Measurements from ENCODE around the gene ABI3BP.
A peak's percentile ranks its signal among the peaks of the same experiment; 100 is the strongest.

ABI3BP gene

GRCh38 chr3:100766069-100766468 lies 227.2 kb downstream of the ABI3BP start:
- Histone ChIP-seq H3K4me2 (ENCODE audit: low read length) (no peak overlapping the region), H3K23ac (ENCODE audit: low read length) (no peak overlapping the region), H4K8ac (ENCODE audit: low read depth, low read length) (no peak overlapping the region), H3K27me3 (ENCODE audit: insufficient read depth, low read length) (no peaks in the 10 kb centered on the region), H3K9me3 (ENCODE audit: insufficient read depth, low read depth, low read length) (no peaks in the 10 kb centered on the region), H3K36me3 (ENCODE audit: control insufficient read depth in 1 of 2, insufficient read depth in 2 of 2, low read length in 2 of 2) (no peaks in the 10 kb centered on the region), H3K18ac (ENCODE audit: low read length) (no peak overlapping the region), H4K12ac (ENCODE audit: low read depth, low read length) (no peak overlapping the region), H3K9ac (ENCODE audit: low read length) (no peak overlapping the region), H3K27ac (ENCODE audit: low read depth, low read length) (no peak overlapping the region), H2AFZ (ENCODE audit: insufficient read depth, low read length, poor library complexity) (no peak overlapping the region), H3K4me1 (ENCODE audit: control insufficient read depth in 1 of 2, insufficient read depth in 2 of 2, low read length in 2 of 2) (no peaks in the 10 kb centered on the region), H3K79me1 (ENCODE audit: low read length) (no peaks in the 10 kb centered on the region), H3K79me2 (ENCODE audit: control insufficient read depth, insufficient read depth, low read length, poor library complexity) (no peaks in the 10 kb centered on the region), H2BK12ac (ENCODE audit: low read length) (no peak overlapping the region), H4K91ac (ENCODE audit: low read depth, low read length) (no peak overlapping the region), H3K4ac (ENCODE audit: low read depth, low read length) (no peak overlapping the region), H3K4me3 (ENCODE audit: low read depth, low read length) (no peak overlapping the region), H2BK5ac (ENCODE audit: low read depth, low read length, poor library complexity) (no peak overlapping the region), H3K14ac (ENCODE audit: low read length) (no peak overlapping the region), H2BK120ac (ENCODE audit: insufficient read depth, low read length, poor library complexity) (no peak overlapping the region), H2AK5ac (ENCODE audit: low read length) (no peak overlapping the region)
- no CpG with 5 or more reads among the region's 2 CpGs for WGBS (ENCODE audit: extremely low coverage, insufficient coverage, insufficient read length)
- no peak for DNase-seq

GRCh38 chr3:100765437-100765975 lies 227.7 kb downstream of the ABI3BP start:
- H2BK120ac ChIP-seq (ENCODE audit: insufficient read depth, low read length, poor library complexity) = no peak overlapping the region
- H3K14ac ChIP-seq (ENCODE audit: low read length) = no peak overlapping the region
- H3K23ac ChIP-seq (ENCODE audit: low read length) = no peak overlapping the region
- no peak overlapping the region for H4K91ac ChIP-seq (ENCODE audit: low read depth, low read length)
- no peaks in the 10 kb centered on the region for H3K79me2 ChIP-seq (ENCODE audit: control insufficient read depth, insufficient read depth, low read length, poor library complexity)
- no peak overlapping the region for H4K12ac ChIP-seq (ENCODE audit: low read depth, low read length)
- no peak overlapping the region for H3K27ac ChIP-seq (ENCODE audit: low read depth, low read length)
- DNase-seq = no peak
- no peak overlapping the region for H3K9ac ChIP-seq (ENCODE audit: low read length)
- H3K4me2 ChIP-seq (ENCODE audit: low read length) = no peak overlapping the region
- no peak overlapping the region for H4K8ac ChIP-seq (ENCODE audit: low read depth, low read length)
- H3K27me3 ChIP-seq (ENCODE audit: insufficient read depth, low read length) = no peaks in the 10 kb centered on the region
- no peaks in the 10 kb centered on the region for H3K4me1 ChIP-seq (ENCODE audit: control insufficient read depth in 1 of 2, insufficient read depth in 2 of 2, low read length in 2 of 2)
- H2AFZ ChIP-seq (ENCODE audit: insufficient read depth, low read length, poor library complexity) = no peak overlapping the region
- no peak overlapping the region for H2BK12ac ChIP-seq (ENCODE audit: low read length)
- no peak overlapping the region for H3K4ac ChIP-seq (ENCODE audit: low read depth, low read length)
- no peak overlapping the region for H3K18ac ChIP-seq (ENCODE audit: low read length)
- H3K9me3 ChIP-seq (ENCODE audit: insufficient read depth, low read depth, low read length) = no peaks in the 10 kb centered on the region
- no CpG with 5 or more reads among the region's 3 CpGs for WGBS (ENCODE audit: extremely low coverage, insufficient coverage, insufficient read length)
- no peak overlapping the region for H3K4me3 ChIP-seq (ENCODE audit: low read depth, low read length)
- no peak overlapping the region for H2AK5ac ChIP-seq (ENCODE audit: low read length)
- no peaks in the 10 kb centered on the region for H3K36me3 ChIP-seq (ENCODE audit: control insufficient read depth in 1 of 2, insufficient read depth in 2 of 2, low read length in 2 of 2)
- no peak overlapping the region for H2BK5ac ChIP-seq (ENCODE audit: low read depth, low read length, poor library complexity)
- no peaks in the 10 kb centered on the region for H3K79me1 ChIP-seq (ENCODE audit: low read length)

- H4K91ac ChIP-seq (ENCODE audit: low read depth, low read length) = no peak overlapping the region
- no peaks in the 10 kb centered on the region for H3K36me3 ChIP-seq (ENCODE audit: control insufficient read depth in 1 of 2, insufficient read depth in 2 of 2, low read length in 2 of 2)
- no peak for DNase-seq
- H2AK5ac ChIP-seq (ENCODE audit: low read length) = no peak overlapping the region
- H2BK120ac ChIP-seq (ENCODE audit: insufficient read depth, low read length, poor library complexity) = no peak overlapping the region
- no peaks in the 10 kb centered on the region for H3K27me3 ChIP-seq (ENCODE audit: insufficient read depth, low read length)
- no peak overlapping the region for H4K8ac ChIP-seq (ENCODE audit: low read depth, low read length)
- no peak overlapping the region for H3K4me2 ChIP-seq (ENCODE audit: low read length)
- no peak overlapping the region for H3K23ac ChIP-seq (ENCODE audit: low read length)
- H4K12ac ChIP-seq (ENCODE audit: low read depth, low read length) = no peak overlapping the region
- H3K4me1 ChIP-seq (ENCODE audit: control insufficient read depth in 1 of 2, insufficient read depth in 2 of 2, low read length in 2 of 2) = no peaks in the 10 kb centered on the region
- no peaks in the 10 kb centered on the region for H3K79me2 ChIP-seq (ENCODE audit: control insufficient read depth, insufficient read depth, low read length, poor library complexity)
- no peak overlapping the region for H3K4me3 ChIP-seq (ENCODE audit: low read depth, low read length)
- no peak overlapping the region for H3K9ac ChIP-seq (ENCODE audit: low read length)
- no peak overlapping the region for H3K4ac ChIP-seq (ENCODE audit: low read depth, low read length)
- no peak overlapping the region for H2BK12ac ChIP-seq (ENCODE audit: low read length)
- no peaks in the 10 kb centered on the region for H3K79me1 ChIP-seq (ENCODE audit: low read length)
- no peak overlapping the region for H3K18ac ChIP-seq (ENCODE audit: low read length)
- H3K9me3 ChIP-seq (ENCODE audit: insufficient read depth, low read depth, low read length) = no peaks in the 10 kb centered on the region
- H2BK5ac ChIP-seq (ENCODE audit: low read depth, low read length, poor library complexity) = no peak overlapping the region
- H3K27ac ChIP-seq (ENCODE audit: low read depth, low read length) = no peak overlapping the region
- H2AFZ ChIP-seq (ENCODE audit: insufficient read depth, low read length, poor library complexity) = no peak overlapping the region
- H3K14ac ChIP-seq (ENCODE audit: low read length) = no peak overlapping the region
Observed at GRCh38 chr3:100761951-100762350, 231.3 kb downstream of the ABI3BP start.

DNA sequence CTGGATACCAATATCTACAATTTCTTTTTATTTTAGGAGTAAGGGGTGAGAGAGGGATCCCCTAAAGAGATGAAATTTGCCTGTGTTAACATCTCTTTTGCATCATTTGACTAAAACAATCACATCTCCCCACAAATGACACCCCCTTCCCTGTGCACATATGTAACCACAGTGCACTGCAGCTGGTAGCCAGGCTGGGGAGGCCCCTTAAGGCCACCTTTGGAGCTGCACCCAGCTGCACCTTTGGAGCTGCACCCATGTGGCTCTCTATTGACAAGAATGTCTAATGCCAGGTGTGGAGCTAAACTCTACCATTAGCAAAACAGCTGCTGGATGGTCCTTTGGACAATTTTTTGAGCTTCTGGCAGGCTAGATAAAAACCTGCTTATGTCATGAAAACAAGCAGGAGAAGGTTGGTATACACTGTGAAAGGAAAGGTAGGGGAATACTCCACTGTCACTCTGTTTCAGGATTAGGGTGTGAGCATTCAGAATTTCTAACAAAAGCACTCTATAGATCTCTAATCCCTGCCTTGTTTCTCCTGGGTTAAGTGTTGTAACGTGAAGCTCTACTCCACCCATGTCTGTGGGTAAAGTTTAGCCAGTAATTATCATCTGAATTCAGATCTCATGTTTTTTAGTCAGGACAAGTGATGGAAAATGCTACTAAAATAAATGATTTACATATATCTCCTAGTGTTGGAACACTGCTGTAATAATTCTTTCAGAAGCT lies 231.8 kb downstream of the ABI3BP start:
- Histone ChIP-seq H3K9me3 (ENCODE audit: insufficient read depth, low read depth, low read length) (no peaks in the 10 kb centered on the region), H2BK120ac (ENCODE audit: insufficient read depth, low read length, poor library complexity) (no peak overlapping the region), H3K79me2 (ENCODE audit: control insufficient read depth, insufficient read depth, low read length, poor library complexity) (no peaks in the 10 kb centered on the region), H3K14ac (ENCODE audit: low read length) (no peak overlapping the region), H3K27ac (ENCODE audit: low read depth, low read length) (no peak overlapping the region), H3K79me1 (ENCODE audit: low read length) (no peaks in the 10 kb centered on the region), H4K91ac (ENCODE audit: low read depth, low read length) (no peak overlapping the region), H2BK5ac (ENCODE audit: low read depth, low read length, poor library complexity) (no peak overlapping the region), H2AK5ac (ENCODE audit: low read length) (no peak overlapping the region), H3K4me2 (ENCODE audit: low read length) (no peak overlapping the region), H3K23ac (ENCODE audit: low read length) (no peak overlapping the region), H3K4me1 (ENCODE audit: control insufficient read depth in 1 of 2, insufficient read depth in 2 of 2, low read length in 2 of 2) (no peaks in the 10 kb centered on the region), H4K12ac (ENCODE audit: low read depth, low read length) (no peak overlapping the region), H3K27me3 (ENCODE audit: insufficient read depth, low read length) (no peaks in the 10 kb centered on the region), H3K9ac (ENCODE audit: low read length) (no peak overlapping the region), H3K4me3 (ENCODE audit: low read depth, low read length) (no peak overlapping the region), H3K4ac (ENCODE audit: low read depth, low read length) (no peak overlapping the region), H3K36me3 (ENCODE audit: control insufficient read depth in 1 of 2, insufficient read depth in 2 of 2, low read length in 2 of 2) (no peaks in the 10 kb centered on the region), H4K8ac (ENCODE audit: low read depth, low read length) (no peak overlapping the region), H3K18ac (ENCODE audit: low read length) (no peak overlapping the region), H2AFZ (ENCODE audit: insufficient read depth, low read length, poor library complexity) (no peak overlapping the region), H2BK12ac (ENCODE audit: low read length) (no peak overlapping the region)
- peak; percentile 26 to 29 for DNase-seq
- no CpG with 5 or more reads among the region's 1 CpG for WGBS (ENCODE audit: extremely low coverage, insufficient coverage, insufficient read length)

Data from trophoblast cell (in vitro differentiated cells and primary cell).